Measurements from ENCODE around the gene MGAT5.

DNA sequence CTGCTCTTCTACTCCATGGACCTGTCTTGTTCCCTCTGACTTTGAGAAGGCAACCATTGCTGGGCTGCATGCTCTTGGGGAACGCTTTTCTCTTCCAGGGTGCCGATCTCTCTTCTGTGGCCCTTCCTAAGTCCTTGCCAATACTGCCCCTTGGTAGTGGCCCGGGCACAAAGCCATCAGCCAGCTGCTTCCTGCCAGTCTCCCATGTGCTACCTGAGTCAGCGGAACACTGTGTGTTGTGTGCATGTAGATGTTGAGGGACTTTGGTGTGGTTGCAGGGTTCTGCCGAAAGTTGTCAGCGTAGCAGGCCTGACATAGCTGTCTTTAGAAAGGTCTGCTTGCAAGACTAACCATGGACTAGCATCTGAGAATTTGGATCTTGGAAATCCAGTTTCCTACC is 35.4 kb downstream of the MGAT5 start:
- TF ChIP-seq, protein P1, sequence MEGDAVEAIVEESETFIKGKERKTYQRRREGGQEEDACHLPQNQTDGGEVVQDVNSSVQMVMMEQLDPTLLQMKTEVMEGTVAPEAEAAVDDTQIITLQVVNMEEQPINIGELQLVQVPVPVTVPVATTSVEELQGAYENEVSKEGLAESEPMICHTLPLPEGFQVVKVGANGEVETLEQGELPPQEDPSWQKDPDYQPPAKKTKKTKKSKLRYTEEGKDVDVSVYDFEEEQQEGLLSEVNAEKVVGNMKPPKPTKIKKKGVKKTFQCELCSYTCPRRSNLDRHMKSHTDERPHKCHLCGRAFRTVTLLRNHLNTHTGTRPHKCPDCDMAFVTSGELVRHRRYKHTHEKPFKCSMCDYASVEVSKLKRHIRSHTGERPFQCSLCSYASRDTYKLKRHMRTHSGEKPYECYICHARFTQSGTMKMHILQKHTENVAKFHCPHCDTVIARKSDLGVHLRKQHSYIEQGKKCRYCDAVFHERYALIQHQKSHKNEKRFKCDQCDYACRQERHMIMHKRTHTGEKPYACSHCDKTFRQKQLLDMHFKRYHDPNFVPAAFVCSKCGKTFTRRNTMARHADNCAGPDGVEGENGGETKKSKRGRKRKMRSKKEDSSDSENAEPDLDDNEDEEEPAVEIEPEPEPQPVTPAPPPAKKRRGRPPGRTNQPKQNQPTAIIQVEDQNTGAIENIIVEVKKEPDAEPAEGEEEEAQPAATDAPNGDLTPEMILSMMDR (IDR thresholded peaks at IDR 0.05) = no peak
- TF ChIP-seq EP300 (IDR thresholded peaks at IDR 0.05) (no peak), POLR2A (IDR thresholded peaks at IDR 0.05) (no peak)
